ENCODE results near the gene FADS2.

Gene FADS2

GRCh38 chr11:61797263-61797944 lies 30.7 kb upstream of the FADS2 start:
- DNase-seq = peak; percentile 76

GRCh38 chr11:61799665-61800284 lies 28.3 kb upstream of the FADS2 start:
- DNase-seq = no peak

GRCh38 chr11:61800331-61801281 lies 27.5 kb upstream of the FADS2 start:
- DNase-seq = no peak

GRCh38 chr11:61802605-61803004 lies 25.5 kb upstream of the FADS2 start:
- DNase-seq = no peak

- no peak for DNase-seq
Observed at GRCh38 chr11:61803889-61804647, 24.0 kb upstream of the FADS2 start.

GRCh38 chr11:61805146-61805545 lies 23.0 kb upstream of the FADS2 start:
- DNase-seq = no peak

GRCh38 chr11:61806785-61807184 lies 21.3 kb upstream of the FADS2 start:
- no peak for DNase-seq

GRCh38 chr11:61810671-61811175 lies 17.4 kb upstream of the FADS2 start:
- DNase-seq = no peak

GRCh38 chr11:61811831-61812230 lies 16.3 kb upstream of the FADS2 start:
- no peak for DNase-seq

GRCh38 chr11:61812736-61813411 lies 15.2 kb upstream of the FADS2 start:
- no peak for DNase-seq

GRCh38 chr11:61814247-61814957 lies 13.7 kb upstream of the FADS2 start:
- DNase-seq = no peak

GRCh38 chr11:61814958-61815789 lies 12.9 kb upstream of the FADS2 start:
- peak; percentile 80 for DNase-seq

GRCh38 chr11:61815790-61816735 lies 12.0 kb upstream of the FADS2 start:
- DNase-seq = peak; percentile 81

- DNase-seq = peak; percentile 87
Observed at GRCh38 chr11:61816736-61817455, 11.2 kb upstream of the FADS2 start, which contains the start of gene FADS1. TSS of gene FADS1 (minus strand) at chr11:61817003. CDS start at chr11:61816929, 74 bp downstream.

GRCh38 chr11:61817471-61818202 lies 10.5 kb upstream of the FADS2 start:
- DNase-seq = no peak

- DNase-seq = no peak
Observed at GRCh38 chr11:61820174-61820573, 7.9 kb upstream of the FADS2 start.

GRCh38 chr11:61826930-61827570 lies 1.1 kb upstream of the FADS2 start:
- DNase-seq = no peak
